ENCODE results near the gene CRLF3.
"Not testable (repeated sequence)": the region's sequence is repeated elsewhere in the genome, so short reads cannot be mapped to it uniquely, and the experiment has no call there.

The CRLF3 gene

GRCh38 chr17:30831257-30831656 lies 6.8 kb upstream of the CRLF3 start:
- DNase-seq (ENCODE audit: insufficient read length) (no peak), FAIRE-seq (no peak)
- no peak for TF ChIP-seq TAF1 (IDR thresholded peaks at IDR 0.05; ENCODE audit: borderline replicate concordance, low read depth, low read length)
- no peak for TF ChIP-seq POLR2A (IDR thresholded peaks at IDR 0.05; ENCODE audit: low read depth, low read length)
- no peak for TF ChIP-seq POLR2AphosphoS5 (IDR thresholded peaks at IDR 0.05; ENCODE audit: low read depth, low read length)

GRCh38 chr17:30829022-30829421 lies 4.5 kb upstream of the CRLF3 start:
- TF ChIP-seq POLR2A (IDR thresholded peaks at IDR 0.05; ENCODE audit: low read depth, low read length), result no peak
- no peak for TF ChIP-seq POLR2AphosphoS5 (IDR thresholded peaks at IDR 0.05; ENCODE audit: low read depth, low read length)
- no peak for TF ChIP-seq TAF1 (IDR thresholded peaks at IDR 0.05; ENCODE audit: borderline replicate concordance, low read depth, low read length)
- no peak for FAIRE-seq
- no peak for DNase-seq (ENCODE audit: insufficient read length)

GRCh38 chr17:30827082-30827481 lies 2.6 kb upstream of the CRLF3 start:
- no peak for FAIRE-seq
- no peak for TF ChIP-seq POLR2AphosphoS5 (IDR thresholded peaks at IDR 0.05; ENCODE audit: low read depth, low read length)
- TF ChIP-seq TAF1 (IDR thresholded peaks at IDR 0.05; ENCODE audit: borderline replicate concordance, low read depth, low read length), result no peak
- no peak for TF ChIP-seq POLR2A (IDR thresholded peaks at IDR 0.05; ENCODE audit: low read depth, low read length)

GRCh38 chr17:30824002-30824355 lies 513 bp downstream of the CRLF3 start:
- DNase-seq (ENCODE audit: insufficient read length) (no peak), FAIRE-seq (peak; percentile 27)
- TF ChIP-seq POLR2A (IDR thresholded peaks at IDR 0.05; ENCODE audit: low read depth, low read length), result no peak
- TF ChIP-seq POLR2AphosphoS5 (IDR thresholded peaks at IDR 0.05; ENCODE audit: low read depth, low read length), result no peak
- no peak for TF ChIP-seq TAF1 (IDR thresholded peaks at IDR 0.05; ENCODE audit: borderline replicate concordance, low read depth, low read length)

More at GRCh38 chr17:30827082-30827481, 2.6 kb upstream of the CRLF3 start:
- no peak for DNase-seq (ENCODE audit: insufficient read length)

GRCh38 chr17:30823421-30823820 lies 1.1 kb downstream of the CRLF3 start:
- no peak for TF ChIP-seq TAF1 (IDR thresholded peaks at IDR 0.05; ENCODE audit: borderline replicate concordance, low read depth, low read length)
- no peak for TF ChIP-seq POLR2AphosphoS5 (IDR thresholded peaks at IDR 0.05; ENCODE audit: low read depth, low read length)
- FAIRE-seq, result no peak

GRCh38 chr17:30822919-30823318 lies 1.6 kb downstream of the CRLF3 start:
- not testable (repeated sequence) for DNase-seq (ENCODE audit: insufficient read length)
- FAIRE-seq, result peak; percentile 50

More at GRCh38 chr17:30823421-30823820, 1.1 kb downstream of the CRLF3 start:
- DNase-seq (ENCODE audit: insufficient read length), result no peak

- no peak for TF ChIP-seq POLR2A (IDR thresholded peaks at IDR 0.05; ENCODE audit: low read depth, low read length)
- TF ChIP-seq POLR2AphosphoS5 (IDR thresholded peaks at IDR 0.05; ENCODE audit: low read depth, low read length), result no peak
- no peak for TF ChIP-seq TAF1 (IDR thresholded peaks at IDR 0.05; ENCODE audit: borderline replicate concordance, low read depth, low read length)
- DNase-seq (ENCODE audit: insufficient read length), result no peak
- peak; percentile 50 for FAIRE-seq
Measured at GRCh38 chr17:30821871-30822723, 2.4 kb downstream of the CRLF3 start.

- FAIRE-seq, result no peak
- TF ChIP-seq POLR2AphosphoS5 (IDR thresholded peaks at IDR 0.05; ENCODE audit: low read depth, low read length) (no peak), TAF1 (IDR thresholded peaks at IDR 0.05; ENCODE audit: borderline replicate concordance, low read depth, low read length) (no peak), POLR2A (IDR thresholded peaks at IDR 0.05; ENCODE audit: low read depth, low read length) (no peak)
- DNase-seq (ENCODE audit: insufficient read length), result no peak
Measured at GRCh38 chr17:30819971-30820705, 4.4 kb downstream of the CRLF3 start.

- no peak for TF ChIP-seq TAF1 (IDR thresholded peaks at IDR 0.05; ENCODE audit: borderline replicate concordance, low read depth, low read length)
- no peak for TF ChIP-seq POLR2AphosphoS5 (IDR thresholded peaks at IDR 0.05; ENCODE audit: low read depth, low read length)
- DNase-seq (ENCODE audit: insufficient read length) (no peak), FAIRE-seq (no peak)
Measured at GRCh38 chr17:30816165-30816564, 8.3 kb downstream of the CRLF3 start.

GRCh38 chr17:30814860-30815259 lies 9.6 kb downstream of the CRLF3 start:
- not testable (repeated sequence) for DNase-seq (ENCODE audit: insufficient read length); FAIRE-seq

- DNase-seq (ENCODE audit: insufficient read length); FAIRE-seq: not testable (repeated sequence)
Measured at GRCh38 chr17:30814236-30814635, 10.3 kb downstream of the CRLF3 start.

GRCh38 chr17:30812218-30813177 lies 12.0 kb downstream of the CRLF3 start:
- DNase-seq (ENCODE audit: insufficient read length), result no peak
- no peak for TF ChIP-seq POLR2AphosphoS5 (IDR thresholded peaks at IDR 0.05; ENCODE audit: low read depth, low read length)
- TF ChIP-seq POLR2A (IDR thresholded peaks at IDR 0.05; ENCODE audit: low read depth, low read length), result no peak
- no peak for TF ChIP-seq TAF1 (IDR thresholded peaks at IDR 0.05; ENCODE audit: borderline replicate concordance, low read depth, low read length)
- FAIRE-seq, result no peak
